ENCODE data around the gene ZPR1.

GRCh38 chr11:116786966-116787365 lies 857 bp downstream of the ZPR1 start:
- no peak for TF ChIP-seq CEBPB (IDR thresholded peaks at IDR 0.05)
- no peak for TF ChIP-seq RAD21 (IDR thresholded peaks at IDR 0.05; ENCODE audit: low read depth)
- no peak for TF ChIP-seq REST (IDR thresholded peaks at IDR 0.05; ENCODE audit: low read depth)
- no peak for TF ChIP-seq NFIC (IDR thresholded peaks at IDR 0.05)
- no peak for TF ChIP-seq MAX (IDR thresholded peaks at IDR 0.05)

Data from Ishikawa (cell line).